ENCODE data around the gene AFF3.
"Not testable (repeated sequence)": the region's sequence is repeated elsewhere in the genome, so short reads cannot be mapped to it uniquely, and the experiment has no call there.

Gene AFF3

GRCh38 chr2:99666256-99666655 lies 476.1 kb downstream of the AFF3 start:
- DNase-seq (ENCODE audit: low read depth): no peak

GRCh38 chr2:99663641-99664040 lies 478.7 kb downstream of the AFF3 start:
- DNase-seq (ENCODE audit: low read depth): no peak

GRCh38 chr2:99662761-99663341 lies 479.5 kb downstream of the AFF3 start:
- DNase-seq (ENCODE audit: low read depth): peak; percentile 98

GRCh38 chr2:99661761-99662160 lies 480.6 kb downstream of the AFF3 start:
- not testable (repeated sequence) for DNase-seq (ENCODE audit: low read depth)

GRCh38 chr2:99660616-99661406 lies 481.6 kb downstream of the AFF3 start:
- DNase-seq (ENCODE audit: low read depth): no peak

GRCh38 chr2:99659874-99660273 lies 482.5 kb downstream of the AFF3 start:
- DNase-seq (ENCODE audit: low read depth): no peak

- no peak for DNase-seq (ENCODE audit: low read depth)
These were observed 484.6 kb downstream of the AFF3 start for GRCh38 chr2:99657691-99658258.

- no peak for DNase-seq (ENCODE audit: low read depth)
These were observed 485.4 kb downstream of the AFF3 start for GRCh38 chr2:99656994-99657393.

GRCh38 chr2:99653433-99653832 lies 489.0 kb downstream of the AFF3 start:
- no peak for DNase-seq (ENCODE audit: low read depth)

GRCh38 chr2:99652862-99653261 lies 489.5 kb downstream of the AFF3 start:
- DNase-seq (ENCODE audit: low read depth): no peak

GRCh38 chr2:99651930-99652670 lies 490.3 kb downstream of the AFF3 start:
- DNase-seq (ENCODE audit: low read depth): no peak

- DNase-seq (ENCODE audit: low read depth): no peak
These were observed 493.2 kb downstream of the AFF3 start for GRCh38 chr2:99648906-99649789.

GRCh38 chr2:99648178-99648844 lies 494.1 kb downstream of the AFF3 start:
- peak; percentile 79 for DNase-seq (ENCODE audit: low read depth)

GRCh38 chr2:99645960-99646359 lies 496.4 kb downstream of the AFF3 start:
- no peak for DNase-seq (ENCODE audit: low read depth)

- peak; percentile 63 for DNase-seq (ENCODE audit: low read depth)
These were observed 498.0 kb downstream of the AFF3 start for GRCh38 chr2:99644419-99644787.

GRCh38 chr2:99643787-99644418 lies 498.5 kb downstream of the AFF3 start:
- no peak for DNase-seq (ENCODE audit: low read depth)

- no peak for DNase-seq (ENCODE audit: low read depth)
These were observed 500.4 kb downstream of the AFF3 start for GRCh38 chr2:99641999-99642398.

- DNase-seq (ENCODE audit: low read depth): no peak
These were observed 501.7 kb downstream of the AFF3 start for GRCh38 chr2:99640635-99641151.

GRCh38 chr2:99638791-99639190 lies 503.6 kb downstream of the AFF3 start:
- DNase-seq (ENCODE audit: low read depth): no peak

GRCh38 chr2:99637159-99637697 lies 505.2 kb downstream of the AFF3 start:
- DNase-seq (ENCODE audit: low read depth): no peak
